Measurements from ENCODE around the gene SPEF1.

The SPEF1 gene

DNA sequence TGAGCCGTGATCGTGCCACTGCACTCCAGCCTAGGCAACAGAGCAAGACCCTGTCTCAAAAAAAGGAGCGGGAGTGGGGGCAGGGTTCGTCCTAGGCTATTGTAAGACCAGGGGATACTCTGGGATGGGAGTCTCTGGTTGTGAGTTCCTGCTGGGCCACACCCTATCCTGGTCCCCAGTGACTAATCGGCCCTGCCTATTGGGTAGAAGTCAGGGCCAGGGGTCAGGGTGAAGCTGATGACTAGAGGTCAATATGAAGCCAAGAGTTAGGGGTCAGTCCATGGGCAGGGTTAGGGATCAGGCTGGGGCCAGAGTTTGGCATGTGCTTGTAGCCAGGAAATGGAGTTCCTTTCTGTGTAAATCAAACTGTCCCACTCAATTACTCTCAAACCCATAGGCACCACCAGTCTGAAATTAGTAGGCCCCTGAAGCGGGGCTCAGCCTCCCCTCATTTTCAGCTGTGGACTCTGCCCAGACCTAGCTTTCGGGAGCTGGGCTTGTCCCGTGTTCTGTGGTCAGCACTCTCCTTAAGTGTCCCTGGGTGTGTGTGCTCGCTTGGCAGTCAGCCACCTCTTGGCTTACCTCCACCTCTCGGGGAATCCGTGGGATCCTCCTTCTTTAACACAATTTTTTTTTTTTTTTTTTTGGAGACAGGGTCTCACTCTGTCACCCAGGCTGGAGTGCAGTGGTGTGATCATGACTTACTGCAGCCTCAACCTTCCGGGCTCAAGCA is 47.0 kb downstream of the SPEF1 start:
- H3K9me3 Mint-ChIP-seq: no peaks in the 10 kb centered on the region
- H3K36me3 Mint-ChIP-seq (ENCODE audit: low read depth): peaks cover 3% of the 10 kb centered on the region
- no peak for DNase-seq
- TF ChIP-seq, protein P1, sequence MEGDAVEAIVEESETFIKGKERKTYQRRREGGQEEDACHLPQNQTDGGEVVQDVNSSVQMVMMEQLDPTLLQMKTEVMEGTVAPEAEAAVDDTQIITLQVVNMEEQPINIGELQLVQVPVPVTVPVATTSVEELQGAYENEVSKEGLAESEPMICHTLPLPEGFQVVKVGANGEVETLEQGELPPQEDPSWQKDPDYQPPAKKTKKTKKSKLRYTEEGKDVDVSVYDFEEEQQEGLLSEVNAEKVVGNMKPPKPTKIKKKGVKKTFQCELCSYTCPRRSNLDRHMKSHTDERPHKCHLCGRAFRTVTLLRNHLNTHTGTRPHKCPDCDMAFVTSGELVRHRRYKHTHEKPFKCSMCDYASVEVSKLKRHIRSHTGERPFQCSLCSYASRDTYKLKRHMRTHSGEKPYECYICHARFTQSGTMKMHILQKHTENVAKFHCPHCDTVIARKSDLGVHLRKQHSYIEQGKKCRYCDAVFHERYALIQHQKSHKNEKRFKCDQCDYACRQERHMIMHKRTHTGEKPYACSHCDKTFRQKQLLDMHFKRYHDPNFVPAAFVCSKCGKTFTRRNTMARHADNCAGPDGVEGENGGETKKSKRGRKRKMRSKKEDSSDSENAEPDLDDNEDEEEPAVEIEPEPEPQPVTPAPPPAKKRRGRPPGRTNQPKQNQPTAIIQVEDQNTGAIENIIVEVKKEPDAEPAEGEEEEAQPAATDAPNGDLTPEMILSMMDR (IDR thresholded peaks at IDR 0.05): no peak
- H3K4me1 Mint-ChIP-seq: peaks cover 80% of the 10 kb centered on the region
- H3K27me3 Mint-ChIP-seq (ENCODE audit: low read depth, poor library complexity): peaks cover 16% of the 10 kb centered on the region
- peak overlapping the region; percentile 47 for H3K4me3 Mint-ChIP-seq
- no peak overlapping the region for H3K27ac Mint-ChIP-seq

DNA sequence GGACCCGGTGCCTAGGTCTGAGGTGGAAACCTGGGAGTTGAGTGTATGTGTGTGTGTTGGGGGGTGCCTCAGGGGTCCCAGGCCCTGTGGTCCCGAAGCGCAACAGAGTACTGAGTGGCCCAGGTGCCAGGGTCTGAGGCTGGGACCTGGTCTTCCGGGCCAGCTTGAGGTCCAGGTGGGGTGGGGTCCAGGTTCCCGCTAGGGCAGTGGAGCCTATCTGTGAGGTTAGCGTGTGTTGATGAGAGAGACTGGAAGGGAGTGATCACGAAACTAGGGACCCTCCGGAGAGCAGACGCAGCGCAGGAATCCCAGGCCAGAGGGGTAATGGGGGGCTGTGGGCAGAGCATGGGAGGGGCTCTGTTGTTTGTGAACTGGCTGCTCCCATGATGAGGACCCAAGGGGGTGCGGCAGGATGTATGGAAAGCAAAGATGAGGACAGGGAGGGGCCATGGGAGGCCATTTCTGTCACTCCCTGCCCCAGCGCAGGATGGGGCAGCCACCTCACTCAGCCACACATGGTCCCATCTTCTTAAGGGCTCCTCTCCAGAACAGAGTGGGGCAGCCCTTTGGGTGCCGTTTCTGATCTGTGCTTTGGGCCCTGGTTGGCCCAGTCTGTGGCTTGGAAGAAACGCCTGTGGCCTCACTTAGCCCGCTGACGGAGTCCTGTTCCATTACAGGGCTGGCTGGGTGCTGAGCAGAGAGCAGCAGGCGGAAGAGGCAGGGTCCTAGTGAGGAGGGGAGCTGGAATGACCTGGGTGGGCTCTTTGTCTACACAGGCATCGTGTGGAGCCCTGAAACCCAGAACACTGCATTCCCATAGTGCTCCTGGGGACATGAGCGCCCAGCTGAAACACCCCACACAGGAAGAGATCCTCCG is 47.9 kb downstream of the SPEF1 start:
- no peak for DNase-seq
- Mint-ChIP-seq H3K4me3 (peak overlapping the region; percentile 65), H3K4me1 (peaks cover 71% of the 10 kb centered on the region), H3K36me3 (ENCODE audit: low read depth) (peaks cover 3% of the 10 kb centered on the region), H3K9me3 (no peaks in the 10 kb centered on the region), H3K27ac (no peak overlapping the region), H3K27me3 (ENCODE audit: low read depth, poor library complexity) (peaks cover 20% of the 10 kb centered on the region)
- TF ChIP-seq, protein P1 (IDR thresholded peaks at IDR 0.05): no peak

DNA sequence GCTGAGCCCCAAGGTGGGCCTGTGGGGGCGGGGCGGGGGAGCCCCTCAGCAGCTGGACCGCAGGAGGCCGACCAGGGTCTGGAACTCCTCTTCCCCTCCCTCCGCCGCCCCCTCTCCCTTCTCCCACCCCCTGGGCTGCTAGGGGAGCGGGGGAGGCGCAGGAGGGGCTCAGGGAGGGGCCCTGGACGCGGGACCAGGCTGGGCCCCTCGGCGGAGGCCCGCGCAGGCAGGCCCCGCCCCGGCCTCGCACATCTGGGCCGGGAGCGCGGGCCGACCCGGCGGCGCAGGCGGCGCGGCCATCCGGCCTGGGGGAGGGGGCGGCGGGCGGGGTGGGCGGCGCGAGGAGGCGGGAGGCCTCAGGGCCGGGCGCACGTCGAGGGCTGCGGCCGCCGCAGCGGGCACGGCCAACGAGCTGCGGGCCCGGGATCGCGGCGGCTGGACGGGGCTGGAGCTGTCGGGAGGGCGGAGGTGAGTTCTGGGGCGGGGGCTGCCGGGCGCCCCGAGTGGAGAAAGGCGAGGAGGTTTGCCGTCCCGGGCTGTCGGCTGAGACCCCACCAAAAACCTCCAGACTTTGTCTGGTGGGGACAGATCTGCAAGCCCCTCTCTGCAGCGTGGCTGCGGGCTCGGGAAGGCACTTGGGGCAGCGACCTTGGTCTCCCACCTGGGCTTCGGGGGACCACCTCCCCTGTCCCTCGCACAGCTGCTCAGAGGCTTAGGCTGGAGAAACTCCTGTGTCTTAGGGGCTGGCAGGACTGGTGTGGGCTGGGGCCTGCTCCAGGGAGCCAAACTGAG is 48.7 kb downstream of the SPEF1 start, which contains the start of gene HSPA12B:
TSS of gene HSPA12B (plus strand) at position 359 of the 792 bp plus-strand sequence. CDS start 5,990 bp downstream, outside the sequence.
- Mint-ChIP-seq H3K27ac (no peak within 1 kb of the TSS), H3K4me1 (peaks cover 70% of the 10 kb centered on the region), H3K36me3 (ENCODE audit: low read depth) (peaks cover 3% of the 10 kb centered on the region), H3K27me3 (ENCODE audit: low read depth, poor library complexity) (peaks cover 28% of the 10 kb centered on the region), H3K4me3 (peak within 1 kb of the TSS; percentile 65), H3K9me3 (no peaks in the 10 kb centered on the region)
- TF ChIP-seq, protein P1 (IDR thresholded peaks at IDR 0.05): no peak
- peak; percentile 64 for DNase-seq

DNA sequence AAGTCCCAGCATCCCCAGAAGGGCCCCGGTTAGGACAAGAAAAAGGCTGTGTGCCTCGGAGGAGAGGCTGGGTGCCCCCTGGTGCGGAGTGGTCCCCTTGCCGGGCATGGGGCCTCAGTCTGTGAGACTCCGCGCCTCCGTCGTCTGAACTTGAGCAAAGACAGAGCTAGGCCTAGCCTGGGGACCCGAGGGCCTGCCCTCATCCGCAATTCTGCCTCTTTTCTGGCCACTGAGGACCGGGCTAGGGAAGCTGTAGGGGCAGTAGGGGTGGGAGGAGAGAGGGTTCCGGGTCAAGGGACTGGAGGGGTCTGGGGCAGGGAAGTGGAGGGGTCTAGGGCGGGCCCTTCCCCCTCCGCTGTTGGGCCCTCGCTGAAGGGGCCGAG is 49.3 kb downstream of the SPEF1 start:
- Mint-ChIP-seq H3K27me3 (ENCODE audit: low read depth, poor library complexity) (peaks cover 34% of the 10 kb centered on the region), H3K9me3 (no peaks in the 10 kb centered on the region), H3K4me3 (no peak overlapping the region), H3K27ac (no peak overlapping the region), H3K4me1 (peaks cover 70% of the 10 kb centered on the region), H3K36me3 (ENCODE audit: low read depth) (no peaks in the 10 kb centered on the region)
- TF ChIP-seq, protein P1 (IDR thresholded peaks at IDR 0.05): no peak
- no peak for DNase-seq

DNA sequence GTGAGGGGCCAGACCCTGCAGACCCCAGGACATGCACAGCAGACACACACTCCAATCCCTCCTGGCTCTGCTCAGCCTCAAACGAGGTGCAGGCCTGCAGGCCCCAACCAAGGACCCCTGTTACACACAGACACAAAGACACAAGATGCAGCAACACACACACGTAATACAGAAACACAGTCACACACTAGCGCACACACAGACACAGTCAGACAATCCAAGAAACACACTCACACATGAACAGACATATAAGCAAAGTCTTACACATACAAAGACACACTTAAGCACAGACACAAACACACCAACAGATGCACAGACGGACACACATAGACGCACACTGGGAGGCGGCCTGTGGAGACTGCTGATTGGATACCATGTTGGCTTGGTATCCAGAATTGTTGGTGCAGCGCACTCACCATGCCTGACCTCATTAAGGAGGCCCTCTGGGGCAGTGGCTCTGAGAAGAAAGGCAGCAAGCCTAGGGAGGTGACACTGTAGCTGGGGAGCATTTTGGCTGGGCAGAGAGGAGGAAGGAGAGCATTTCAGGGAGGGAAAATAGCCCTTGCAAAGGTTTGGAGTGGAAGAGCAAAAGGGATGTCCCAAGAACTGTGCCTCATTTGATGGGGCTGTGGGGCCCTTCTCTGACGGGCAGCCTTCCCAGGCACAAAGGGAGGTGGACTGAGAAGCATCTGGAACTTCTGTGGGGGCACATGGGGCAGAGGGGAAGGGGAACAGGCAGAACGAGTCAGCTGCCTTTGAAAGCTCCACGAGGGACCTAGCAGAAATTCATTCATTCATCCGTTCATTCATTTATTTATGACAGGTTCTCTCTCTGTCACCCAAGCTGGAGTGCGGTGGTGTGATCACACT is 50.2 kb downstream of the SPEF1 start:
- Mint-ChIP-seq H3K27ac (peak overlapping the region; percentile 2), H3K27me3 (ENCODE audit: low read depth, poor library complexity) (peaks cover 37% of the 10 kb centered on the region), H3K4me3 (peak overlapping the region; percentile 64), H3K9me3 (no peaks in the 10 kb centered on the region), H3K4me1 (peaks cover 66% of the 10 kb centered on the region), H3K36me3 (ENCODE audit: low read depth) (no peaks in the 10 kb centered on the region)
- TF ChIP-seq, protein P1 (IDR thresholded peaks at IDR 0.05): no peak
- DNase-seq: no peak
